ENCODE data around the gene PLAGL1.

- no peak for TF ChIP-seq CTCF (IDR thresholded peaks at IDR 0.05)
- no peak for TF ChIP-seq POLR2A (IDR thresholded peaks at IDR 0.05)
These were observed 73.7 kb downstream of the PLAGL1 start for GRCh38 chr6:143934331-143934730.
